Muscle layer of colon (tissue), 2 donors: ENCODE results near the gene KIF18B.

Source experiments
- H3K27ac ChIP-seq: one replicate; pipeline ENCODE4 v1.7.0; 2013; ENCODE audit warnings: low read depth, mild to moderate bottlenecking, low read length, moderate library complexity
- H3K27me3 ChIP-seq, 2 donors: one replicate each; pipeline ENCODE4 v1.7.0; 2013; ENCODE audit warnings: low read length in 2 of 2, mild to moderate bottlenecking in 2 of 2; ENCODE audit not compliant: insufficient read depth in 2 of 2, control insufficient read depth in 1 of 2
- H3K36me3 ChIP-seq: one replicate; pipeline ENCODE4 v1.7.0; 2013; ENCODE audit warnings: mild to moderate bottlenecking, low read length; ENCODE audit not compliant: insufficient read depth
- H3K4me1 ChIP-seq: one replicate; pipeline ENCODE4 v1.7.0; 2013; ENCODE audit warnings: mild to moderate bottlenecking, low read length; ENCODE audit not compliant: insufficient read depth
- H3K4me3 ChIP-seq, 2 donors: one replicate each; pipeline ENCODE4 v1.7.0; 2013; ENCODE audit warnings: low read length in 2 of 2, low read depth in 1 of 2, mild to moderate bottlenecking in 1 of 2, moderate library complexity in 1 of 2
- H3K9ac ChIP-seq: one replicate; pipeline ENCODE4 v1.7.0; 2013; ENCODE audit warnings: low read length
- H3K9me3 ChIP-seq: one replicate; pipeline ENCODE4 v1.7.0; 2013; ENCODE audit warnings: mild to moderate bottlenecking, low read length
- donor health status: abdominal sarcoma.
- donor health status: Adenocarcinoma of cecum.

The KIF18B gene

GRCh38 chr17:44967907-44968224 lies 20.3 kb upstream of the KIF18B start:
- H3K36me3 ChIP-seq, result no peaks in the 10 kb centered on the region
- no peak overlapping the region for H3K27ac ChIP-seq
- H3K4me1 ChIP-seq, result peaks cover 28% of the 10 kb centered on the region
- H3K27me3 ChIP-seq, result peaks cover 21 to 31% of the 10 kb centered on the region in 2 donors
- H3K4me3 ChIP-seq, result no peak overlapping the region
- no peaks in the 10 kb centered on the region for H3K9me3 ChIP-seq
- H3K9ac ChIP-seq, result no peak overlapping the region

- Histone ChIP-seq H3K27me3 (peaks cover 21 to 32% of the 10 kb centered on the region in 2 donors), H3K4me1 (peaks cover 28% of the 10 kb centered on the region), H3K27ac (no peak overlapping the region), H3K9me3 (no peaks in the 10 kb centered on the region), H3K9ac (no peak overlapping the region), H3K4me3 (peak overlapping the region in 1 of 2 donors; percentile 23), H3K36me3 (no peaks in the 10 kb centered on the region)
Observed at GRCh38 chr17:44967026-44967906, 19.7 kb upstream of the KIF18B start.

DNA sequence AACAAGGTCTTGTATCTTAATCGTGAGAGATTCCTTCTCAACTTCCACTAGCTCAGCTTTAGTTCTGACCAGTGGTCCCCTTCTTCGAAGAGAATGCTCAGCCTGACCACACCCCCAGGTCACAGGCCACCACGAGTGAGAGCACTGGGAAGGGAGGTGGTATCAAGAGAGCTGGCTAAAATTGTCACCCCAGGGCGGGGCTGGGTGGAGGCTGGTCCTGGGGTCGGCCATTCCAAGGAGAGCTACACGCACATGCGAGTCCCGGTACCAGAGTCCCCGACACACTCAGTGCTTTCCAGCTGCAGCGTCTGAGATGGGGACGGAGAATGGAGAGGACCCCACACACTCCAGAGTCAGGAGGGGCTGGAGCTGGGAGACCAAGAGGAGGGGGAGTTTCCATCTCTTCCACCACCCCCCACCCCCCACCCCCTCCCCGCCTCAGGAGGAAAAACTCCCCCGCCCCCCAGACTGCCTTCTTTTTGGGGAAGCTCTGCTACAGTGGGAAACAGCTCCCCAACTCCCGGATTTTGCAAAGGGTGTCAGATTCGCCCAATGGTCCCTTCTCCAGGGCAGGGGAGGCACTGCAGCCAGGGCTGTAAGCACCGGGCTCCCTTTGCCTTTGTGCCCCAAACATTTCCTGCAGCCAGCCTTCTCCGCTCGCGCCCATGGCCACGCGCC lies 18.9 kb upstream of the KIF18B start:
- Histone ChIP-seq H3K4me1 (peaks cover 28% of the 10 kb centered on the region), H3K36me3 (no peaks in the 10 kb centered on the region), H3K27ac (no peak overlapping the region), H3K4me3 (peak overlapping the region in 1 of 2 donors; percentile 23), H3K9ac (no peak overlapping the region), H3K9me3 (no peaks in the 10 kb centered on the region), H3K27me3 (peaks cover 21 to 32% of the 10 kb centered on the region in 2 donors)

GRCh38 chr17:44965481-44966234 lies 18.1 kb upstream of the KIF18B start:
- Histone ChIP-seq H3K9ac (no peak overlapping the region), H3K27ac (no peak overlapping the region), H3K4me1 (peaks cover 27% of the 10 kb centered on the region), H3K27me3 (peaks cover 21 to 32% of the 10 kb centered on the region in 2 donors), H3K36me3 (no peaks in the 10 kb centered on the region), H3K9me3 (no peaks in the 10 kb centered on the region), H3K4me3 (no peak overlapping the region)

DNA sequence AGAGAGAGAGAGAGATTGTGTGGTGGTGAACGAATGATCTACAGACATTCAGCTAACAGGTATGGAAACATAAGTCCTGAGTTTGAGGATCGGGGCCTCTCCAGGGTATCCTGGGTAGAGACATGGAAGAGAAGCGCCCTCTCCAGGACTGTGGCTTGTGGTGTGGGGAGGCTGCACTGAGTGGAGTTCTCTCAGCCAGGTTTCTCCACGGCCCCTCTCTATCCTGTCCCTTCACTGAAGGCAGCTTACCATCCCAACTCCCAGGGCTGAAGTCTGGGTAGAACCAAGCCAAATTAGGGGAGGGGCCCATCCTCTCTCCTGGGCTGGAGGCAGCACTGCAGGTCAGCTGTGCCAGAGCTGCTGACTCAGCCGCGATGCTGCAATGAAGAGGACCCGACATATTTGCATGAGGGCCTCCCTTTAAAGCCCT lies 14.4 kb upstream of the KIF18B start:
- H3K4me3 ChIP-seq, result no peak overlapping the region
- no peak overlapping the region for H3K9ac ChIP-seq
- H3K36me3 ChIP-seq, result no peaks in the 10 kb centered on the region
- peaks cover 6% of the 10 kb centered on the region for H3K4me1 ChIP-seq
- H3K27me3 ChIP-seq, result peaks cover 15 to 30% of the 10 kb centered on the region in 2 donors
- H3K27ac ChIP-seq, result no peak overlapping the region
- no peaks in the 10 kb centered on the region for H3K9me3 ChIP-seq

DNA sequence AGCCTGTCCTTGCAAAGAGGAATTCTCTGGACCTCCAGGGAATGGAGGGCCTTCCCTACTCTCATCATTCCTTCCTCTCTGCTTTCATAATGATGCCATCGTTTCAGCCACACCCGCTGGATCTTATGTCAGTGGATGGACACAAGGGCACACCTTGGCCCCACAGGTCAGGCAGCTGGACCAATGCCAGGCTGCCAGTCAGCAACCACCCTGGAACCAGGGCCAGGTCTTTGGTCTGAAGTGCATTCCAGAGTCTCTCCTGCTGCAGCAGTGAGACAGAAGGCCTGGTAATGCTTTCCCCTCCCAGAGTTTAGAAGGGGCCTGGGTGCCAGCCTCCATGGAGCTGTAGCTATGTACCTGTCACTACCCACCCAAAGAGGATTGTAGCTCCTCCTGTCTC lies 13.1 kb upstream of the KIF18B start:
- H3K4me1 ChIP-seq, result no peaks in the 10 kb centered on the region
- H3K36me3 ChIP-seq, result no peaks in the 10 kb centered on the region
- H3K27me3 ChIP-seq, result peaks cover 4 to 19% of the 10 kb centered on the region in 2 donors
- H3K9me3 ChIP-seq, result no peaks in the 10 kb centered on the region
- H3K27ac ChIP-seq, result no peak overlapping the region
- no peak overlapping the region for H3K9ac ChIP-seq
- no peak overlapping the region for H3K4me3 ChIP-seq

- H3K27me3 ChIP-seq, result peaks cover 0 to 15% of the 10 kb centered on the region in 2 donors
- H3K9ac ChIP-seq, result no peak overlapping the region
- no peaks in the 10 kb centered on the region for H3K4me1 ChIP-seq
- no peak overlapping the region for H3K4me3 ChIP-seq
- H3K36me3 ChIP-seq, result no peaks in the 10 kb centered on the region
- H3K27ac ChIP-seq, result no peak overlapping the region
- no peaks in the 10 kb centered on the region for H3K9me3 ChIP-seq
Observed at GRCh38 chr17:44959821-44960531, 12.4 kb upstream of the KIF18B start.

DNA sequence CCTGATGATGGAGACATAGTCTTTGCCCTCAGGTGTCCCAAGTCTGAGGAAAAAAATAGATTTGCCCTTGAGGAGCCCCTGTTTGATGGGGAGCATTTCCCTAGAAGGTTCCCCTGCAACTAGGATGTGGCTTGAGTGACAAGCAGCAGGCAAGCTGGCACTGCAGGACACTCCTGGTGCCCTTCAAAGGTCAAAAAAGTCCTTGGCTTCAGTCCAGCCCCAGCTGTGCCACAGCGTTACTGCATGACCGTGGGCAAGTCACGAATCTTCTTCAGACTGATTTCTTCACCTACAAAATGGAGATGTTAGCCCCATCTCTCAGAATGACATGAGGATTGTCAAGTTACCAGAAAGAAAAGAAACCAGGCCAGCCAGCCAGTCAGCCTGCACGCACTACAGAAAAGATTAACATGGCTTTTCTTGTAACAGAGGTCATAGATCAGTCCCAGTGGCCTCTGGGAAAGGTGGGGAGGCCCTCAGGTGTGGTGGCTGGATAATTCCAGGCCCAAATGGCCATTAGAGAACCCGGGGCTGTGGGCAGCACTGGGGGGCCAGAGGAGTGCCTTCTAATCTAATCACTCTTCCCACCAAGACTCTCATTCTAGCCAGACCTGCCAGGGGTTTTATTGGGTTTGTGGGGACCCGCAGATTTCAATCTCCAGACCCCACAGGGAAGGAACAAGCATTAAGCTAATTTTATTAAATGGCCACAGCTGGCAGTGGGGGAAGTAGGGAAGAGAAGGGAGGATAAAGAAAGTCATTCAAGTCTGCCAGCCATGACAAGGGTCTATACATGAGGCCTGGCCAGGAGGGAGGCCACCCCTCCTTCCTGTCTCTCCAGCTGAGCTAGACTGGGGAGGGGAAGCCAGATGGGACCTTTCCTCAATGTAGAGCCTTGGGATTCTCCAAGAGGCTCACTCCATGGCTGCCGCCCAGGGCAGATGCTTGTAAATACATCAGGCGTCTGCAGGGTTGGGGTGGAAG lies 9.7 kb upstream of the KIF18B start:
- Histone ChIP-seq H3K27me3 (peaks cover 0 to 12% of the 10 kb centered on the region in 2 donors), H3K36me3 (no peaks in the 10 kb centered on the region), H3K4me3 (no peak overlapping the region), H3K9me3 (no peaks in the 10 kb centered on the region), H3K9ac (no peak overlapping the region), H3K4me1 (no peaks in the 10 kb centered on the region), H3K27ac (no peak overlapping the region)

DNA sequence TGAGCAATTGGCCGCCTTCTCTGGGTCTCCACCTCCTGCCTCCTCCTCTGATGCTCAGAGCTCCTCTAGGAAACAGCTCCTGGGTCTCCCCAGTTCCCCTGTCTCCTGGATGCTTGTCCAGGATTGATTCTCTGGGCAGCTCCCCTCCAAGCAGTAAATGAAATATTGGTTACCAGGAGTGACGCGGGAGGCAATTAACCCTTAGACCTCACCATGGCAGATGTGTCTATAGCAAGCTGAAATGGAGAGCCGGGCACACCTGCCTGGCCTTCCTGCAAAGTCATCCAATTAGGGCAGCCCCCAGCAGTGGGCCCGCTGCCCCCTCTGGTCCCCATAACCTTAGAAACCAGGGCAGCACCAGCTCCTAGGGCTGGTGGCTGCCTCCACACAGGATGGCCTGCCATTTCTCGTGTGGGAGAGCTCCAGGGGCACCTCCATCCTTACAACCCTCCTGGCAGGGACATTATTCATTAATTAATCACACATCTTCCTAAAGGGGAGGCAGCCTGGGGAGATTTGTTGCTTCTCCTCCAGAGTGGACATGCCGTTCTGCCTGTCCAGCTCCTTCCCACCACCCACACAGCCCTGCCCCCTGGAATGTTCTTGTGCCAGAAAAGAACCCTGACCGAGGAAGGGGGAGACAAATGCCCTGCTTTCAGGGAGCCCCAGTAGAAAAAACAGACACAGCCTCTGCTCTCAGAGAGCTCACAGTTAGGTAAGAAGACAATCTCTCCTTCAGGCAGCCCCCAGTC lies 8.3 kb upstream of the KIF18B start:
- Histone ChIP-seq H3K27me3 (peaks cover 0 to 12% of the 10 kb centered on the region in 2 donors), H3K9ac (no peak overlapping the region), H3K36me3 (no peaks in the 10 kb centered on the region), H3K4me1 (no peaks in the 10 kb centered on the region), H3K4me3 (no peak overlapping the region), H3K27ac (no peak overlapping the region), H3K9me3 (no peaks in the 10 kb centered on the region)
